ENCODE measurements around the gene LRSAM1.

Gene LRSAM1

DNA sequence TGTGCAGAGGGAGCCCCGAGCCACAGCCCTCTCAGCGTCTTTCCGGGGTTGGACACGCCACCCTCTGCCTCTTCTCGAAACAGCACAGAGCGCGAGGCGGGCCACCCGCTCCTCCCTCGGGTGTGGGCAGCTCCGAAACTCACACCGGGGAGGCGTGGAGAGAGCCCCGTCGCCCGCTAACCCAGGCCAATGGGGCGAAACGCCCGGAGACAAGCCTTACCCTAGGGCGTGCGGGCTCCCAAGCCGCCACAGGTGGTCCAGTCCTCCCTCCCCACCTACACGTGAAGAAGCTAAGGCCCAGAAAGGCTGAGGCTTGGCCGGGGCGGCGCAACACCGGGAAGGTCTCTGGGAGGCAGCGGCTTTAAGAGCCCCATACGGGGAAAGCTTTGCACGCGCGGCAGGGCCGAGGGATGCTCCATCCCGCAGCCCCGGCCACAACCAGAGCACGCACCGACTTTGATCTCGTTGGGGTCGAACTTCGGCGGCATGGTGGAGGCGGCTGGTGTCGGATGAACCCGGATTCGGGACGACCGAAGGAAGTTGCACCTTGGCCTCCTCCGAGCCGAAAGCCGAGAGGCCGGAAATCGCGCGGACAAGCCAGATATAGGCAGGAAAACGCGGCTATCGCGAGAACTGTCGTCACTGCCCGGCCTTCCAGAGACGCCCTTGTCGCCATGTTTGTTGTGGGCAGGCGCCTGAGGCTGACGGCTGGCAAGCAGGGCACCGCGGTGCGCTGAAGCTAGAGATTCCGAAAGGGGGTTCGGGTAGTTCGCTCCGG lies at the start of gene LRSAM1, which contains the start of gene RPL12:
Gene LRSAM1, plus strand, starts transcription at position 681 of the 778 bp plus-strand sequence. CDS start 3,018 bp downstream, outside the sequence.
Gene RPL12, minus strand, starts transcription at position 577 of the 778 bp plus-strand sequence. Its CDS starts 89 bp downstream, at position 488.
- peak; percentile 98 to 99 for DNase-seq

DNA sequence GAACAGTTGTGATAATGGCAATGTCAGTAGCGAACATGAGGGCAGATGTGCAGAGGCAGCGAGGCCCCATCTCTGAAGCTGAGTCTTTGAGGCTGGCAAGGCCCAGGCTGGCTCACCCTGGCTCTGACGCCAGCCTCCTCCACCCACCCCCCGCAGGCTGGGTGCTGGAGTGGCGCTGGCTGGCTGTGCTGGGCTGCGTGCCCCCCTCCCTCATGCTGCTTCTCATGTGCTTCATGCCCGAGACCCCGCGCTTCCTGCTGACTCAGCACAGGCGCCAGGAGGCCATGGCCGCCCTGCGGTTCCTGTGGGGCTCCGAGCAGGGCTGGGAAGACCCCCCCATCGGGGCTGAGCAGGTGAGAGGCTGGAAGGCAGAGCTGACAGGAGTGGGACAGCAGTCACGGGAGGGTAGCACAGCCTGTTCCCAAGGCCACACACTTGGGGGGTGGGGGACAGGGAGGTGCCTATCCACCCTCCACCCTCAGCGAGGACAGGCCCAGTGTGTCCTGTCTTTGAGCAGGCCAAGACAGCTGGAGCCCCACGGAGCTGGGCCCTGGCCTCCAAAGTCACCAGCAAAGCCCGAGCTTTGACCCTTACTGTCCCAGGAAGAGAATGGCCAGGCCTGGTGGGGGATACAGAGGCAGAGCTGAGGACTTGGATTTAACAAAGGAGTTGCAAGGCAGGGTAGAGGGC lies 48.8 kb upstream of the LRSAM1 start:
- DNase-seq: no peak

DNA sequence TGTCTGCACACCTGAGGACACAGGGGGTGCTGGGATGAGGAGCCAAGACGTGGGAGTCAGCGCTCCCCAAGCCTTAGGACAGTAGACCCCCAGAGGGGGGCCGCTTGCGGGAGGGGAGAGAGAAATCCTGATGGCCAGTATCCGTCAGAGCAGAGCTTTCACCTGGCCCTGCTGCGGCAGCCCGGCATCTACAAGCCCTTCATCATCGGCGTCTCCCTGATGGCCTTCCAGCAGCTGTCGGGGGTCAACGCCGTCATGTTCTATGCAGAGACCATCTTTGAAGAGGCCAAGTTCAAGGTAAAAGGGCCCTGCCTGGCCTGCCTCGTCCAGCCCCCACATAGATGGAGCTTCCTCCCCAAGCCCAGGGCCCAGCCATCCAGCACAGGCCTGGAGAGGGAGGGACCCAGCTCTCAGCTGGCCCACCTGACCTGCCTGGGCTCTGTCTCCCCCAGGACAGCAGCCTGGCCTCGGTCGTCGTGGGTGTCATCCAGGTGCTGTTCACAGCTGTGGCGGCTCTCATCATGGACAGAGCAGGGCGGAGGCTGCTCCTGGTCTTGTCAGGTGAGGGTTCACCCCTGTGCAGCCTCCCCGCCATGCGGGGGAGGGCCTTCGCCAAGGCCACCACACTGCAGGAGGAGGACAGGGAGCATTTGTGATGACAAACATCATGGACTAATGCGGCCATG lies 47.7 kb upstream of the LRSAM1 start:
- DNase-seq: no peak

DNA sequence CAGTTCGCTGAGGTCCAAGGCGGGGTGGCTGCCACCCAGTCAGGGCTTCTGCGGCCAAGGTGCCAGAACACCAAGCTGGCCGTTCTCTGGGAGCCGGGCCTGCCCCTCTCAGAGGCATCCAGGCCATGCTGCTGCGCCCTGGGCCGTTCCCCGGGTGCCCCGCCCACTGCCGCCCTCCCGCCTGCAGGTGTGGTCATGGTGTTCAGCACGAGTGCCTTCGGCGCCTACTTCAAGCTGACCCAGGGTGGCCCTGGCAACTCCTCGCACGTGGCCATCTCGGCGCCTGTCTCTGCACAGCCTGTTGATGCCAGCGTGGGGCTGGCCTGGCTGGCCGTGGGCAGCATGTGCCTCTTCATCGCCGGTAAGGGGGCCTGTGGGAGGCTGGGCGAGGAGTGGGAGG lies 46.7 kb upstream of the LRSAM1 start:
- DNase-seq: no peak

DNA sequence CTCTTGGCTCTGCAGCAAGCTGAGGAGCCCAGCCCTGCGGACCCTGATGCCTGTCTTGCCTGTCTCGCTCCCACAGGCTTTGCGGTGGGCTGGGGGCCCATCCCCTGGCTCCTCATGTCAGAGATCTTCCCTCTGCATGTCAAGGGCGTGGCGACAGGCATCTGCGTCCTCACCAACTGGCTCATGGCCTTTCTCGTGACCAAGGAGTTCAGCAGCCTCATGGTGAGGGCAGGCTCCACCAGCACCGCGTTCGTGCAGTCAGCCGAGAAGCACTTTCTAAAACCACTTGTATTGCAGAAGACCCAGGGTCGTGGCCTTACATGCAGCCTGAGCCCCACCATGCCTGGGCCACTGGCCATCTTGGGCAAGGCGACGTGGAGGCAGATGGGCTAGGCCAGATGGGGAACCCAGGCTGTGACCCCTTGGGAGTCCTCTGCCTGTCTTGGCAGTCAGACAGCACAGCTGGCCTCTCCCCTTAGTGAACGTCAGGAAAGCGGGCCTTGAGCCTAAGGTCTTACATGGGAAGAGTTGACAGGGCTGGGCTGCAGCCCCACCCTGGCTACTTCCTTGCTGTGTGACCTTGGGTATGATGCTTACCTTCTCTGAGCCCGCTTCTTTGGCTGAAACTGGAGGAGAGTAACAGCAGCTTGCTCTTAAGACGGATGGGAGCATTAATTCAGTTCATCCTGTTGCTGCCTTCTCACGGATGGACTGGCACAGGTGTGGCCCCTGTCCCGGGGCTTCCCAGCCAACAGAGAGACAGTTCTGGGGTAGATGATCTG lies 45.8 kb upstream of the LRSAM1 start:
- no peak for DNase-seq

DNA sequence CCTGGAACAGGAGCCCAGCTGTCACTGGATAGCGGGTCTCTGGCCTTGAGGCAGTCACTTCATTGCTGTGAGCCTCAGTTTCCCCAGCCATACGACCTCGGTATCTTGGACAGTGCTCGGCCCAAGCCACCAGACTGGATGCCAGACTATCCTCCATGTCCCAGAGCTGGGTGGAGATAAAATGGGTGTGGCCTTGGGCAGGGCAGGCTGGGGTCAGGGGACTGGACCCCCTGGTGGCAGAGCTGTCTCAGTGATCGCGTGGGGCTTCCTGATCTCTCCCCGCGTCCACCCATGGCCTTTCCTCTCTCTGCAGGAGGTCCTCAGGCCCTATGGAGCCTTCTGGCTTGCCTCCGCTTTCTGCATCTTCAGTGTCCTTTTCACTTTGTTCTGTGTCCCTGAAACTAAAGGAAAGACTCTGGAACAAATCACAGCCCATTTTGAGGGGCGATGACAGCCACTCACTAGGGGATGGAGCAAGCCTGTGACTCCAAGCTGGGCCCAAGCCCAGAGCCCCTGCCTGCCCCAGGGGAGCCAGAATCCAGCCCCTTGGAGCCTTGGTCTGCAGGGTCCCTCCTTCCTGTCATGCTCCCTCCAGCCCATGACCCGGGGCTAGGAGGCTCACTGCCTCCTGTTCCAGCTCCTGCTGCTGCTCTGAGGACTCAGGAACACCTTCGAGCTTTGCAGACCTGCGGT lies 44.4 kb upstream of the LRSAM1 start:
- no peak for DNase-seq

DNA sequence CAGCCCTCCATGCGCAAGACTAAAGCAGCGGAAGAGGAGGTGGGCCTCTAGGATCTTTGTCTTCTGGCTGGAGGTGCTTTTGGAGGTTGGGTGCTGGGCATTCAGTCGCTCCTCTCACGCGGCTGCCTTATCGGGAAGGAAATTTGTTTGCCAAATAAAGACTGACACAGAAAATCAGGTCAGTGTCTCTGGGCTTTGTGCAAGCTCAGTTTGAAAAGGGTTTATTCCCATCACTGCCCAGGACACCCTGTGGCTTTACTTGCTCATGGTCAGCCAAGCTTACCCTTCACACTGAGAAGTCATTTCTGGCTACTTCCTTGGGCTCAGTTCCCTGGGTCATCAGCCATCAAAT lies 43.8 kb upstream of the LRSAM1 start:
- DNase-seq: no peak

DNA sequence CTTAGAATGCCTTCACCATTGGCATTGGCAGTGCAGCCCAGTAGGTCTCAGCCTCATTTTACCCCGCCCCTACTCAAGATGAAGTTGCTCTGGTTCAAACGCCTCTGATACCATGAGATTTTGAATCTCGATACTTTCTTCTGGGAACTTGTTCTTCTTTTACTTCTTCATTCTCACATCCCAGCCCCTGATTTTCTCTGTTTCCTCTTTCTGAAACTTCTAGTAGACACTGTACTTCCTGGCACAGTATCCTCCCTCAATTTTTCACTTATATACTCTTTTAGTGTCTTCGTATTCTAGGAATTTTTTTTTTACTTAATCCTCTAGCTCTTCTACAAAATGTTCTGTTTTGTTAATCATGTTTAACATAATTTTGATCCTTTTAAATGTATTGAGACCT lies 40.2 kb upstream of the LRSAM1 start:
- DNase-seq: no peak

DNA sequence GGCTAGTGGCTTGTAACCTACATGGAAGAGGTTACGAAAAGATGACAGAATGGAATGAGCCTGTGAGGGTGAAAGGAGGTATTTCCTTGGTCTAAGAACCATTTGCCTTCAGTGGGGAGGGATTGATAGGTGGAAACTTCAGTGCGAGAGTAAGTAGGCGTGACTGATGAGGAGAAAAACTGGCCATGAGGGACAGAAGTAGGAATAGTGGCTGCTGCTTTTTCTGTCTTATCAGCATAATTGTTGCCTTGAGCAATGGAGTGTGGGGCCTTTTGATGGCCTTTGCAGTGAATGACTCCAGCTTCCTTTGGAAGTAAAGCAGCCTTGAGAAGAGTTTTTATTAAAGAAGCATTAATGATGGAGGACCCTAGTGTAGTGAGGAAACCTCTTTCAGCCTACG lies 36.2 kb upstream of the LRSAM1 start:
- no peak for DNase-seq

DNA sequence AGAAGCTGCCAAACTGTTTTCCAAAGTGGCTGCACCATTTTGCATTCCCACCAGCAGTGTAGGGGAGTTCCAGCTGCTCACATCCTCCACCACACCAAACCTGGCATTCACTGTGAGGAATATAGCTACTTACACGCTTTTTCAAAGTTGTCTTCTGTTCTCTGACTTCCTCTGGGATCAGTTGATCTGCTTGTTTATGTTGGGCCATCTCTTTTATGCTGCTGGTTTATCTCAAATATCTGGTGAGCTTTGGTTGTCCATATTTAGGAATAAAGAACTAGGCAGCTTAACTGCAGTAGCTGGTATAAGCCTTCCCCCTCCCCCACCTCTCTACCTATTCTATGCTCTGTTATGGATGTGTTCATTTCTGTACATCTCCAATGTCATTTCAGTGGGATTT lies 35.7 kb upstream of the LRSAM1 start:
- DNase-seq: no peak

DNA sequence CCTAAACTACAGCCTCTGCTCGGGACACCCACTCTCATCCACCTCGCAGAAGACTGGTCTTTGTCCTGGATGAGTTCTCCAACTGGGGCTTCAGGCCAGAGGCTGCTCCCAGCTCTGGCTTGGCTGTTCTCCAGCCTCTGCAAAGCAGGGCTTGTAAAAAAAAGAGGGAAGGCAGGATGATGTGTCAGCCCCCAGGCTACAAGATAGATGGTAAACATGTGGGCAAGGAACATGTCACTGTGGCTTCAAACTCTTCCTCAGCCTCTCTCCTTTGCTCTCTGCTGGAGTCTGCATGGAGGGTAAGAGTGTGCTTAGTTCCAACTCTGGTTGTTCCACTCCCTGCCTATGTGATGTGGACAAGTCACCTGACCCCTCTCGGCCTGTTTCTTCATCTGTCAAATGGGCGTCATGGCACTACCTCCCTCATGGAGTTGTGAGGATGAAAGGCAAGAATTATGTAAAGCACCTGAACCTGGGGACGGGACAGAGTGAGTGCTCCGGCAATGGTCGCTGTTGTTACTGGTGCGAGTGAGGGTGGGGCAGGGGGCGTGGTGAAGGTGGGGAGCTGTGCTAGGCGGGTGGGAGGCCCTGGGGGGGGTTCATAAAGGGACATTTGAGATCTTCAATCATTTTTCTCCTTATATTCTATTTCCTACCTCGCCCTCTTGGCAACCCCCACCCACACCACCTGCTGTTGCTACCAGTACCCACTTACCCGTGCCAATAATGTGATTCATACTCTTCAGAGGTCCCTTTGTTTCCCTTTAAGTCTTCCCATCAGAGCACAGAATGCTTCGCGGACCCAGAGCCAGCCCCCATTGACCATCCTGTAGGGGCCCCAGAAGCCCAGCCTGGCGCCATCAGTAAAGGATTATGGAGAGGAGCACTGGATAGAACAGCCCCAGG lies 33.9 kb upstream of the LRSAM1 start:
- no peak for DNase-seq

DNA sequence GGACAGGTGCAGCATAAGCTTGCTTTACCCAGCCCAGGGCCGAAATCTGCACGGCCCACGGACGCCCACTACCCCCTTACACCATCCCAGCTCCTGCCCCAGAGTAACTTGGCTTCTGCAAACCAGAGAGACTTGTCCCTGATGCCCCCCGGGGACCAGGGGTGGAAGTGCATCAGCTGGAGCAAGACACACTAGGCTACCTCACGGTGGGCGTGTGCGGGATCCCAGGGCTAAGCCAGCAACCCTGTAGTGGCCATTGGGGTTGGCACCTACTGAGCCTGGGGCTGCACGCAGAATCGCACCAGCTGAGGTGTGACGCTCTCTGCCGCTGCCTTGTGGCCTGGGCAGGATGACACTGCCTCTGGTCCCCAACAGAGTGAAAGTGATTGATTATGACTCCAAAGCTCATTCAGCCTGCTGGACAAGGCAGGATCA lies 33.3 kb upstream of the LRSAM1 start:
- peak; percentile 41 to 55 for DNase-seq

DNA sequence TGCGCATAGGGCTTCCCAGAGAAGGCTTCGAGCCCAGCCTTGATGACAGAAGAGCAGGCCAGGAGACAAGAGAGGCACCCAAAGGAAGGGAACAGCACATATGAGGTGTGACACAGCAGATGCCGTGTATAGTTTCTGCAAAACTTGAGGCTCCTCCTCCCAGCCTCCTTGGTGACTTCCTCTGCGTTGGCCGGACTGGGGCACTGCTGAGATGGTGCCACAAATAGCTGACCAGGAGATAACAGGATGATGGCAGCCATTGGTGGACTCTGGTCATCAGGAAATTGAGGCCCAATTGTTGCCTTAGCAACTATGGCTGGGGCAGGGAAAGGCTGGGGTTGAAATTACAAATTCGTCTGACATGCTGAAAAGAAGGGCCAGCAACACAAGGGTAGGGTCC lies 32.0 kb upstream of the LRSAM1 start:
- no peak for DNase-seq

DNA sequence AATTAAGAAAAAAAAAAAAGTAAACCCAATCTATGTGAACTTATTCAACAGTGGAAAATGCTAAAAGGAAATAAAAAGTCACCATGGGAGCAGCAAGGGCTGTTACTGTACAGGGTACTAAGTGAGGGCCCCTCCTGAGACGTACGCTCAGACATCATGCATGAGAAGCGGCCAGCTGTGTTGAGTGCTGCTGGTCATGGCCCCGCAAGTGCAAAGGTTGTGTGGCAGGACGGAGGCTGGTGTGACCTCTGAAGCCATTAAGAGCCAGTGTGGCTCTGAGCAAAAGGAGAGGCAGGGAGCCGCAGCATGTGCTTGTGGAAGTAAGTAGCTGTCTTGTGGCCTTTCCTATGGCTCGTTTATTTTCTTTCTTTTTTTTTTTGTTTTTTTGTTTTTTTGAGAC lies 30.3 kb upstream of the LRSAM1 start:
- no peak for DNase-seq

DNA sequence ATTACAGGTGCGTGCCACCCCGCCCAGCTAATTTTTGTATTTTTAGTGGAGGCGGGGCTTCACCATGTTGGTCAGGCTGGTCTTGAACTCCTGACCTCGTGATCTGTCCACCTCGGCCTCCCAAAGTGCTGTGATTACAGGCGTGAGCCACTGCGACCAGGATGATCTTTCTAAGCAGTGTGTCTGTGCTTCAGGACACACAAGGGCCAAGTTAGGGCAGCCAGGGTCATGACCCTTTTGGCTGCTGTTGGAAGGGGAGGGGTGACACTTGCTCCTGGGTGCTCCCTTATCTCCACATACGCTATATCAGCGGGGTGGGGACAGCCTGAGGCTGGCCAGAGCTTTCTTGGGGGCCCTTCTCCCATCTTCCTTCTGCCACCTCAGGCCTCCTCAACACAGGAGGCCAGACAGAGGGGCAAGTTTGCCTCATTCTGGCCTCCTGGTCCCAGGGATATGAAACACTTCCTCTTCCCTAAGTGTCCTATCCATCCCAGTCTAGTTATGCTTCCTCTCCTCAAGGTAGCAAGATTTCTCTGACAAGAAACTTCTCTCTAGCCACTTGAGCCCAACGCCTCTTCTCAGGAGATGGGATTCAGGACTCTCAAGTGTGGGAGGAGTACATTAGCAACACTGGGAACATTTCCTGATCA lies 29.1 kb upstream of the LRSAM1 start:
- DNase-seq: no peak

DNA sequence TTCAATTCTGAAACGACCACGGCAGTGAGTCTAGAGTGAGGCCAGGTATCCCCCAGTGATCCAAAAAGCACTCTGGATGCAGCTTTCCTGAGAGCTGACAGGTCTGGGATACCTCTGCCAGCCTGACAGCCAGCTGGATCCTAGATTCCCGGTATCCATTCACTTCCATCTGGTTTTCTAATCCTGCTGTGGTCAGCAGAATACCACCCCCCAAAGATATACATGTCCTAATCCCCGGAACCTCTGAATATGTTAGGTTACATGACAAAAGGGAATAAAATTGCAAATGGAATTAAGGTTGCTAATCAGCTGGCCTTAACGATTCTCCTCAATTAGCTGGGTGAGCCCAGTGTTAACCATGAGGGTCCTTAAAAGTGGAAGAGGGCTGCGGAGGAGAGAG lies 28.5 kb upstream of the LRSAM1 start:
- DNase-seq: no peak

DNA sequence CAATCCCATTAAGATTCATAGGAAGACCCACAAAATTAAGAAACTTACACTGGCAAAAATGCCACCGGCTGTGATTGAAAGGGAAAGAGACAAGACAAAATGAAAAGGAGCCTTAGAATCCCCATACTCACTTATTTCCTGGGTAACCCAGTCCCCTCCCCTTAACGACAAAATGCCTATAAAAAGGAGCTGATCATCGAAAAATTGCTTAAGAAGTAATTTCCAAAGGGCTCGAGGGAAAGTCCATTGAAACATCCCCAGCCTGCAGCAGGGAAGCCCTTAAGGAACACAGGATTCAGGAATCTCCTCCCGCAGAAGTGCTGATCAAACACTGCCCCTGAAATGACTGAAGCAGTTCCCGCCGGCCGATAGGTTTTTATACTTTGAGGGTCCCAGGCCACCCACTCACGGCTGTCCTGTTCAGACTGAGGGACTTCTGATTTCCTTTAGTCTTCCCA lies 27.8 kb upstream of the LRSAM1 start:
- no peak for DNase-seq

DNA sequence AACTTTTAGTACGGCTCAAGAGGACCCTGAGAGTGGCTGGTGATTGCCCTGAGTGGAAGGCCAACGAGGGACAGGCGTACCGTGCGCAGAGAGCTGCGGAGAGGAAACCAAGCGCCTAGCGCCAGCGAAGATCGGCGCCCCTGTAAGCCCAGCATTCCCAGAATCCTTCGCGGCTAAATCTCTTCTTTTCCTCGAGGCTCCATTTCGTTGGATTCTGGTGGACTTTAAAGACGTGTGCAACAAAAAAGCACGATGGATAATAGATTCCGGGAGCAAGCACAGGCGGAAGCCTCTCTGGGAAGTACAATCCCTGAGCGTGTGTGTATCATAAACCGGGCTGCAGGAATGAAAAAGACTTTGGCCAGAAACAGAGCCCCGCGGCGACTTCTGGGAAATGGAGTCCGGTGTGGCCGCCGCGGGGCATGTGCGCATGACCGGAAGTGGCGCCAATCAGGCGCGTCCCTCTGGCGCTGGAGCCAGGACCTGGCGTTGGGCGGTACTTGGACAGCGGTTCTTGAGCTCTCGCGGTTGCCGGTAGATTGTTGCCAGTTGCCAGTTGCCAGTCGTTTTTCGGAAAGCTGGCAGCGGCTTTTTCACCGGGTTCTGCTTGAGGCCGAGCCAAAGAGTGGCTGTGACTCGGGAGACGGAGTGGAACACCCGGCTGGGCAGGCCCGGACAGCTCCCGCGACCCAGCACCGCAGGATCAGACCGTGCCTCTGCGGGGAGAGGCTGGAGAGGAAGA lies 27.2 kb upstream of the LRSAM1 start, which contains the start of gene ZNF79:
Gene ZNF79, plus strand, starts transcription at position 449 of the 742 bp plus-strand sequence. CDS start 406 bp downstream, outside the sequence.
- peak; percentile 93 to 94 for DNase-seq

DNA sequence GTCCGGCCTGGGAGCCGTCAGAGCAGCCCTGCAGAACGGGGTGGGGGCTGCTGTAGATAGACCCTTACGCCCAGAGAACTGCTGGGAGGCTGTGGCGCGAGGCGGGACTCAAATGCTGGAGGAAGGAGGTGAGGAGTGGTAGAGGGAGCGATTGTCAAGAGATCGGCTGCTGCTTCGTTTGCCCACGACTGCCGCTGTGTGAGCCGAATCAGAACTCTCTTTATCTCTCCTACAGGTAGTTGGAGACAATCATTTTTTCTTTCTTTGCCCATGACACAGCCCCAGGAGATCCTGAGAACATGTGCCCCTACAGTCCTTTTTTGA lies 26.7 kb upstream of the LRSAM1 start:
- peak in 1 of 2 experiments; percentile 51 for DNase-seq

DNA sequence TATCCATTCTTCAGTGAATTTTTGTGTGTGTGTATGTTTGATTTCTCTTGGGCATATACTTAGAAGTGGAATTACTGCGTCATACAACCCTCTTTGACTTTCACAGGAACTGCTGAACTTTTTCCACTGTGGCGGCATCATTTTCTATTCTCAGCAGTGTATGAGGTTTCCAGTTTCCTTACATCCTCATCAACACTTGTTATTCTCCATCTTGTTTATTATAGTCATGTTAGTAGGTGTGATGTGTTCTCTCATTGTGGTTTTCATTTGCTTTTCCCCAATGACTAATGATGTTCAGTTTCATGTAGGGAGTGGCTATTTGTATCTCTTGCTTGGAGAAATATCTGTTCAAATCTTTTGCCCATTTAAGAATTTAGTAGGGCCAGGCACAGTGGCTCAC lies 24.6 kb upstream of the LRSAM1 start:
- DNase-seq: peak in 1 of 2 experiments; percentile 55

Measured in activated CD4-positive, alpha-beta T cell treated with anti-CD3 and anti-CD28 coated beads, Interleukin-2, amount 50 U/mL, for 48 hours (primary cell).